ENCODE measurements around the gene EEPD1. TPM values are rescaled to one million over a fixed set of nuclear protein-coding genes. Genes with fewer than 3 reads are reported as not detected.

Gene EEPD1
- total RNA-seq, 1 experiment from 2014 or later = 5.0 TPM

DNA sequence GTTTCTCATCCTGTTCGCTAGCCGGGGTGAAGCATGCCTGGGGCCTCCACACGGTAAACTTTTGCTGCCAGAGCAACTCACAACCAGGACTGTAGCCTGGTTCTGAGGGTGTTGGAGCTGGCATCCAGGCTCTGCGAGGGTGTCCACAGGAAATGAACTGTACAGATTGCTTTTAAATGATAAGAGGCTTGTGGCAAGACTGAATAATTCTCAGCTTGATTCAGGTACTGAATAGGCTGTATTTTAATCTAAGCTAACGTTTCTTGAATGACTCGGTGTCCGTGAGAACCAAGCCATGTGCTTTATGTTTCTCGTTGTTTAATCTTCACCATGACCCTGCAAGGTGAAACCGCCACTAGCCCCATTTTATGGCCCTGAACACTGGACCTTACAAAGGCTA, 49.3 kb downstream of the EEPD1 start:
- H2AFZ ChIP-seq (ENCODE audit: low read length) = no peak overlapping the region
- H3T11ph ChIP-seq (ENCODE audit: low read length) = no peak overlapping the region
- no peak overlapping the region for H4K91ac ChIP-seq (ENCODE audit: insufficient read length, low read depth, low read length)
- H3K9me3 ChIP-seq (ENCODE audit: control insufficient read depth, low read depth, low read length) = no peaks in the 10 kb centered on the region
- H2BK12ac ChIP-seq (ENCODE audit: insufficient read length, low read depth, low read length) = no peak overlapping the region
- H3K4me1 ChIP-seq (ENCODE audit: insufficient read depth, low read length) = no peaks in the 10 kb centered on the region
- H3K4ac ChIP-seq (ENCODE audit: low read depth, low read length) = no peak overlapping the region
- no peaks in the 10 kb centered on the region for H3K27me3 Mint-ChIP-seq (ENCODE audit: low read depth)
- H3K23me2 ChIP-seq (ENCODE audit: insufficient read length, low read depth, low read length, poor library complexity, severe bottlenecking) = no peaks in the 10 kb centered on the region
- H2BK120ac ChIP-seq (ENCODE audit: low read depth, low read length, poor library complexity, severe bottlenecking) = no peak overlapping the region
- H3K79me1 ChIP-seq (ENCODE audit: insufficient read depth, low read depth, low read length, poor library complexity, severe bottlenecking) = no peaks in the 10 kb centered on the region
- H3K14ac ChIP-seq (ENCODE audit: insufficient read depth, low read length) = no peak overlapping the region
- H3K9ac ChIP-seq (ENCODE audit: extremely low read depth, insufficient read length, low read length) = no peak overlapping the region
- no peak overlapping the region for H3K18ac ChIP-seq (ENCODE audit: insufficient read length, low read depth, low read length)
- no peaks in the 10 kb centered on the region for H3K27me3 ChIP-seq (ENCODE audit: insufficient read depth, low read length)
- H4K8ac ChIP-seq (replicated peaks; ENCODE audit: insufficient read length, low read depth, low read length) = no peak overlapping the region
- H3K4me3 Mint-ChIP-seq = no peak overlapping the region
- H3K4me2 ChIP-seq (ENCODE audit: insufficient read depth, insufficient read length, low read length) = no peak overlapping the region
- H4K5ac ChIP-seq (ENCODE audit: insufficient read length, low read depth, low read length) = no peak overlapping the region
- H3K79me2 ChIP-seq (ENCODE audit: insufficient read depth, low read length) = no peaks in the 10 kb centered on the region
- no peak overlapping the region for H2BK20ac ChIP-seq (ENCODE audit: low read depth, low read length, poor library complexity, severe bottlenecking)
- no peak overlapping the region for H2BK5ac ChIP-seq (ENCODE audit: insufficient read length, low read length)
- H3K27ac ChIP-seq (ENCODE audit: insufficient read length, low read depth, low read length) = no peak overlapping the region
- H4K20me1 ChIP-seq (ENCODE audit: control insufficient read depth, insufficient read depth, insufficient read length) = no peaks in the 10 kb centered on the region
- no peak overlapping the region for H3K56ac ChIP-seq (ENCODE audit: insufficient read length, low read depth, low read length)
- H2BK15ac ChIP-seq (ENCODE audit: low read depth, low read length) = no peak overlapping the region
- peaks cover 25 to 36% of the 10 kb centered on the region in 2 experiments for H3K4me1 Mint-ChIP-seq
- TF ChIP-seq, protein P1, sequence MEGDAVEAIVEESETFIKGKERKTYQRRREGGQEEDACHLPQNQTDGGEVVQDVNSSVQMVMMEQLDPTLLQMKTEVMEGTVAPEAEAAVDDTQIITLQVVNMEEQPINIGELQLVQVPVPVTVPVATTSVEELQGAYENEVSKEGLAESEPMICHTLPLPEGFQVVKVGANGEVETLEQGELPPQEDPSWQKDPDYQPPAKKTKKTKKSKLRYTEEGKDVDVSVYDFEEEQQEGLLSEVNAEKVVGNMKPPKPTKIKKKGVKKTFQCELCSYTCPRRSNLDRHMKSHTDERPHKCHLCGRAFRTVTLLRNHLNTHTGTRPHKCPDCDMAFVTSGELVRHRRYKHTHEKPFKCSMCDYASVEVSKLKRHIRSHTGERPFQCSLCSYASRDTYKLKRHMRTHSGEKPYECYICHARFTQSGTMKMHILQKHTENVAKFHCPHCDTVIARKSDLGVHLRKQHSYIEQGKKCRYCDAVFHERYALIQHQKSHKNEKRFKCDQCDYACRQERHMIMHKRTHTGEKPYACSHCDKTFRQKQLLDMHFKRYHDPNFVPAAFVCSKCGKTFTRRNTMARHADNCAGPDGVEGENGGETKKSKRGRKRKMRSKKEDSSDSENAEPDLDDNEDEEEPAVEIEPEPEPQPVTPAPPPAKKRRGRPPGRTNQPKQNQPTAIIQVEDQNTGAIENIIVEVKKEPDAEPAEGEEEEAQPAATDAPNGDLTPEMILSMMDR (conservative IDR thresholded peaks at IDR 0.05) = no peak
- peaks cover 0 to under 1% of the 10 kb centered on the region in 2 experiments; a peak in 1 of 5 replicates for H3K9me3 Mint-ChIP-seq
- no CpG with 5 or more reads among the region's 9 CpGs for WGBS (ENCODE audit: extremely low coverage, insufficient read length, low lambda C conversion rate)
- H2AK5ac ChIP-seq (ENCODE audit: insufficient read length, low read length) = no peak overlapping the region
- H3K36me3 Mint-ChIP-seq (ENCODE audit: insufficient read depth in 1 of 3, low read depth in 3 of 3) = peaks cover 0 to 2% (median 0%) of the 10 kb centered on the region in 3 experiments; a peak in 2 of 7 replicates
- H3K27ac Mint-ChIP-seq = no peak overlapping the region
- H3K23ac ChIP-seq (ENCODE audit: insufficient read length, low read depth, low read length) = no peak overlapping the region
- DNase-seq = no peak

All from H9 (cell line).